Renal cortex interstitium (tissue), 11 donors: ENCODE results near the gene STOX2. TPM values are rescaled to one million over a fixed set of nuclear protein-coding genes. Genes with fewer than 3 reads are reported as not detected.

ENCODE experiments used
- DNase-seq, 11 donors: peaks; one replicate each; pipeline ENCODE4 v3.0.0-alpha.2; 2013; ENCODE audit warnings: low read depth in 9 of 11, low spot score in 4 of 11; ENCODE audit errors: extremely low read depth in 1 of 11
- polyA plus RNA-seq, 3 donors: library from polyadenylated mRNA; unstranded; fragments of 120-200 nt; gene quantifications; one replicate each; pipeline ENCODE4 v1.2.1, GENCODE V29; 2013; ENCODE audit not compliant: insufficient read length in 3 of 3

Gene STOX2
- polyA plus RNA-seq, 3 donors = 10.1 to 13.0 (median 11.3) TPM

GRCh38 chr4:183966371-183966770 is 61.3 kb downstream of the STOX2 start:
- no peak for DNase-seq

- no peak for DNase-seq
Measured at GRCh38 chr4:183967266-183967665, 62.2 kb downstream of the STOX2 start.

DNA sequence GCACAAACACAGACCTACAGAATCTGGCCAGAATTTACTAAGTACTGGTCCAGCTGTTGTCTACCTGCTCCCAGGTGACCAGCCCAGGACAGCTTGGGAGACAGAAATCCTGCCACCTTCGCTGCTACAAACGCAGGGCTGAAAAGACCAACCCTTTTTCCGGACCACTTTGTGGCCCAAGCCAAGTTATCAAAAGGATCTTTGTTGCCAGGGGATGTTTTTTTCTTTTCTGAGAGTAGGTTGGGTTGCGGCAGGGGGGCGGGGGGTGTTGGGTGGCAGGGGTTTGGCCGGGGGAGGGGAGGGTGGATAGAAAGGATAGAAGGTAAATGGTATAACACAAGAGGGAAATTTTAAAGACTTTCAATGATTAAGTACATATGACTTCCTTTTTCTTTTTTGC is 63.4 kb downstream of the STOX2 start:
- DNase-seq = no peak

DNA sequence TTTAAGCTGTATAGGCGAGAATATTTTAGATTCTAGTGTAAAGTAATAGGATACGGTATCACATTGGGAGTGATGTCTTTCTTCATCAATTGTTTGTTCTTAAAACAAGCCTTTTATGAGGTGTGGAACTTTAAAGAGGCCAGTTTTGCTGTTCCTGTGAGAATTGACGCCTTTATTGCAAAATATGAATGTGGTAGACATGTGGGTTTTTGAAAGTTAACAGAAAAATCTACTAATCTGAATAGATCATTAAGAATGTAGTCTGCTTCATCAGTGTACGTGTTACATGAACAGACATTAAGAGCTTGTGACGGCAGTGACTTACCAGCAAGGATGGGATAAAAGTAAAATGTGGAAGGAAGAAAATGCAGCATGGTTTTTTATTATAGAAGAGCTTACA is 63.8 kb downstream of the STOX2 start:
- DNase-seq = no peak

DNA sequence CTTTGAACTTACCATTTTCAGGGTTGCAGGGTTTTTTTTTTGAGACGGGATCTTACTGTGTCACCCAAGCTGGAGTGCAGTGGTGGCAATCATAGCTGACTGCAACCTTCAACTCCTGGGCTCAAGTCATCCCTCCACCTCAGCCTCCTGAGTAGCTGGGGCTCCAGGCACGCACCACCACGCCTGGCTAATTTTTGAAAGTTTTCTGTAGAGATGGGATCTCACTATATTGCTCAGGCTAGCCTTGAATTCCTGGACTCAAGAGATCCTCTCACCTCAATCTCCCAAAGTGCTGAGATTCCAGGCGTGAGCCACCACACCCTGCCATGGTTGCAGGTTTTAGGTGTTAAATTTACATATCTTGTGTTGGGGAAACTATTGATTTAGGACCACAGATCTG is 64.5 kb downstream of the STOX2 start:
- DNase-seq = no peak

GRCh38 chr4:183971929-183972490 is 66.9 kb downstream of the STOX2 start:
- peak in 1 of 11 donors; percentile 32 for DNase-seq

- peak in 1 of 11 donors; percentile 28 for DNase-seq
Measured at GRCh38 chr4:183977707-183978106, 72.6 kb downstream of the STOX2 start.

GRCh38 chr4:183984566-183984965 is 79.5 kb downstream of the STOX2 start:
- no peak for DNase-seq

GRCh38 chr4:183985786-183986185 is 80.7 kb downstream of the STOX2 start:
- no peak for DNase-seq

DNA sequence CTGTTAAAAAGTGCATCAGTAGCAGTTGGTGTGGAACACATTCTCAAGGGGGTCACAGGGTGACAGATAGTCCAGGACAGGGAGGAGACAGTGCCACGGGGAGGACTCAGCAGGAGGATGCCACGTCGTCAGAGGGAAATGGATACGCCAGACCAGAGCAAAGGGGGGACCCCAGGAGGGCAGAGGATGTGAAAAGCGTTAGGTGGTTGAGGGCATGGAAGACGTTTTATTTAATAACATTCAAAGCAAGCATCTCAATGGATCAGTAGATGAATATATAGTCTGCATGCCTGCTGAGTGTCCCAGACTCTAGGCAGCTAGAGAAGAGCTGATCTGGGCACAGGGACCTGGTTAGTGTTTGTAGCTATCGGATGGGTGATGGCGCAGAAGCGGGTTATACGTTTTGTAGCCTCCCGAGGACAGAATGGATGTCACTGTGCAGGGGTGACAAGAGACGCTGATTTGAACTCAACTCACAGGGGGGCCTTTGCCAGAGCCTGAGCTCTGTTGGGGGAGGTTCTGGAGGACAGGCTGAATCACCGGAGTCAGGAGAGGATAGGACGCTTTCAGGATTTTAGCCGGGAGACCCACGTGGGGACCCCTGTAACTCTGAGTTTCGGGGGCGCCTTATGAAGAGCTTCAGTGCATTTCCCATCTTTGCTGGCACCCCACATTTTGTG is 81.3 kb downstream of the STOX2 start:
- DNase-seq = no peak

DNA sequence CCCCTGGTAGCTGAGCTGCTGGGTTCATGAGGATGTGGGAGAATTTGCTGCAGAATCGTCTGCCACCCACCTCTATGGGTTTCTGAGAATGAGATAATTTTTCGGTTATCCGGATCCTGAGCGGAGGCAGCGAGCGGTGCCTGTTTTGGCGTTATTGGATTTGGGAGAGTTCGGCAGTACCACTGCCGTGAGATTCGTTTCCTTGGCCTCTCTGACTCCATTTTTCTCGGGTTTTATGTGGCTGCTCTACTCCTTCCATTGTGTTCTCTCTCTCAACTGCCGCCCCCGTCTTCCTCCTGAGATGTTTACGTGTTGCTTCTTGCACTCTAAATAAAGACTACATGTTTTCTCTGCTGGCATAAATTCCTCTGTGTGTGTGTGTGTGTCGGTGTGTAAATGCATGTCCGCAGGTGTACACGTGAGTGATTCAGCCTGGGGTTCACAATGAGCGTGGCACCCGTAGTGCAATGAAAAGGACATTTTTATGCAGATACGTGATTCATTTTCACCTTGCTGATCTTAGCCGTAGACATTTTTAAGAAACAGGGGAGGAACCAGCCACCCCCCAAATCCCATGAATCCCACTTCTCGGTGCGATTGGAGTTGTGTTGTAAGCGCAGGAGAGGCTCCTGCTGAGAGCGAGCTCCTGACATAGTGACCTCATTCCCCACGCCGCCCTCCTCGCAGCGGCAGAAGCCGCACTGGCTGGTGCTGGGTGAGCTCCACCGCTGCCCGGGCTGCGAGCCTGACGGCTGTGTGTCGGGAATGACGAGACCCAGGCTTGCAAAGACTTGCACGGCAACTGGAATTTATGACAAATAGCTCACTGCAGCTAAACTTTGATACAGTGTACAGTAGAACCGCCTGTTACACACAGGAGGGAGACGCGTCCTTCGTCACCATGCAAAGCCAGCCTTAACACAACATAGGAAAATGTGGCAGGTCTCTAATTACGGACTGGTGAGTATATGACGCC is 82.2 kb downstream of the STOX2 start:
- DNase-seq = peak in 7 of 11 donors; percentile 34 to 56 (median 50)

DNA sequence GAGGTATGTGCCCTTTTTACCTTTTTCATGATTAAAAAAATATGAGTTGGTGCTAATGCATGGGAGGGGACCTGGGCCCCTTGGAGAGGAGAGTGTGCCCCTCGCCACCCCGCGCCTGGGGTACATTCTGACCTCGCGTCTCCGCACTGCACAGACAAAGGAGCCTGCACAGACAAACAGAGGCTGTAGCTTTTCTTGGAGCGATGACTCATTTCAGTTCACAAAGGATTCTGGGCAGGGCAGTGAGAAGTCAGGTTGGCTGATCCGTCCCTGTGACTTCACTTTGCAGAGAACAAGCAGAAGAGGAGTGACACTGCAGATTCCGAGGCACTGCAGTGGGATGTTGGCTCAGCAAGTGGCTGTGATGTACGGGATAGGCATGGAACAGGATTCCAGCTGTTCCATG is 82.9 kb downstream of the STOX2 start:
- DNase-seq = peak in 7 of 11 donors; percentile 37 to 79 (median 64)

DNA sequence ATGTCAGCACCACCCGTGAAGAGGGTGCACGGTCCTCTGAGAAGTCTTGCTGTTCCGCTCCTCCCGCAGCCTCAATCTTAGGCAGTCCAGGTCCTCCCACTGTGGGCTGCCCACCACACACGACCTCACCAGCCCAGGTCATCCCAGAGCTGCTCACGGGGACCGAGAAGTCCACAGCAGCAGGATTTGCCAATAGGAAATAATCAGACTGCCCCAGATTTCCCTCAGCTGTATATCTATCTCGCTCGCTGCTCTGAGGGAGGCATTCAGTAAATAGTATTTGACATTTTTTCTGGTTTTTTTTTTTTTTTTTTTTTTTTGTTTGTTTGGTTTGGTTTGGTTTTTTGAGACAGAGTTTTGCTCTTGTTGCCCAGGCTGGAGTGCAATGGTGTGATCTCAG is 83.8 kb downstream of the STOX2 start:
- no peak for DNase-seq

DNA sequence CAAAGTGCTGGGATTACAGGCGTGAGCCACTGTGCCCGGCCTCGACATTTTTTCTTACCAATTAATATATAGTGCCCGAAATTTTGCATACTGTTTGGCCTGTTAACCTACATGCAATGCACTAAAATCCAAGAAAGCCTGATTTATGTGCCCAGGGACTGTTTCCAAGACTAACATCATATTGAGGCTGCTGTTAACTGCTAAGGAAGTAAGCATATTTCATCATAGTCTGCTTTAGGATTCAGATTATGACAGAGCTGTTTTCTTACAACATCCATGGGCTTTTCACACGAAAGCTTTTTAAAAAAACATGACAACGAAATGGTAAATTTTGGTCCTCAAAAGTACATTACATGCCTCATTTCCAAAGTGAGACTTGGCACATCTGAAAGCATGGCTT is 84.4 kb downstream of the STOX2 start:
- peak in 10 of 11 donors; percentile 47 to 74 (median 58) for DNase-seq

DNA sequence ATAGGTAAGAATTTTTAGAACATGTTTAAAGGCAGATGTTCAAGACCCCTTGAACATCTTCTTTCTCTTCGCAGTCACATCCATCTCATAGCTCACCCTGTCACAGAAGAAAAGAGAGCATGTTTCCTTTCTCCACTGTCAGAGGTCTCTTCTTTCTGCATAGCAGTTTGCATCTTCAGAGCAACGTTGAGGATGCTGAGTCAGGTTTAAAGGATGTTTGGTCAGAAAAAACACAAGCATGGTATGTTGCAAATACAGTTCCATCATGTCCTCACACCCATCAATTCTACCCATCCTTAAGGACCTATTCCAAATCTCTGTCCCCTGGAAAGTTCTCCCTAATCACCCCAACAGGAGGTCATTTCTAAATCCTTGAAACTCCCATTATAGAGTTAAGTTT is 84.8 kb downstream of the STOX2 start:
- no peak for DNase-seq

- DNase-seq = no peak
Measured at GRCh38 chr4:183993676-183994075, 88.6 kb downstream of the STOX2 start.

GRCh38 chr4:183995570-183995969 is 90.5 kb downstream of the STOX2 start:
- DNase-seq = no peak

DNA sequence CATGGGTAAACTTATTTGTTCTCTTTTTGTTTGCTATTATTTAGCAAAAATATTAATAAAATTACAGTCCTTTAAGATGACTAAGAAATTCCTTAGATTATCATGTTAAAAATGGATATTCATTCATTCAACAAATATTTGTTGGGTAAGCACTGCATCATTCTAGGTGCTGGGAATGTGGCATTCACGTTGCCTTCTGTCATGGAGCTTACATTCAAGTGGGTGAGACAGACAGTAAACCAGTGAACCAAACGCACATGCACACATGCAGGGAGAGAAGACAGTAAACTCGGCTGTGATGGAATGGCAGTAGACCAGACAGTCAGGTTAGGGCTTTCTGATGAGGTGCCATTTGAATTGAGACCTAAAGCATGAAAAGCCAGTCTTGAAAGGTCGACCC is 91.8 kb downstream of the STOX2 start:
- no peak for DNase-seq

DNA sequence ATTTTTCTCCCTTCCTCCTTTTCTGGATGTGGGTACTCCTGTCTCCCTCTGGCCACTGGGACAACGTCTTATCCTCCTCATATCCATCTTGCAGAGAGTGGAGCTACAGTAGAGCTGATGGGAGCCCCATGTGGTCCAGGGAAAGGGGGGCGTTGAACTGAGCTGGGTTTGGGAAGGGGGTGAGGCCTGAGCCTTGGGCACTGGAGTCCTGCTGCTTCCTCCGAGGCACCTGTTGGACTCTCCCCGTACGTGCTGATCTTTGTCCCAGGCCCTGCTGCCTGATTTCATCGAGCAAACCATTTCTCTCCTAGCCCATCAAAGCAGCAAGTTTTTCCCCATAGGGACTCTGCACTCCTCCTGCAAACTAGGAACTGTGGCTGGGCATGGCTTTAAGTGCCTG is 94.3 kb downstream of the STOX2 start:
- no peak for DNase-seq
